Hepatocyte (in vitro differentiated cells): Measurements from ENCODE around the gene KDM4C.

Experiments
- CTCF ChIP-seq: fragments of 200-600 bp; sonication (generic); IDR thresholded peaks from 2 replicates; pipeline ENCODE4 v1.5.1; 2016; ENCODE audit warnings: antibody characterized with exemption, mild to moderate bottlenecking; ENCODE audit not compliant: poor library complexity
- EZH2 ChIP-seq: fragments of 200-600 bp; sonication (generic); IDR thresholded peaks from 2 replicates; pipeline ENCODE4 v1.6.1; 2016; ENCODE audit warnings: antibody characterized with exemption, mild to moderate bottlenecking, borderline replicate concordance
- EZH2phosphoT487 ChIP-seq: fragments of 200-600 bp; sonication (generic); IDR thresholded peaks from one replicate; pipeline ENCODE4 v1.6.1; 2018; ENCODE audit warnings: antibody characterized with exemption, mild to moderate bottlenecking, low read depth, moderate library complexity; ENCODE audit not compliant: unreplicated experiment, severe bottlenecking

GRCh38 chr9:6758248-6758497 is 400 bp downstream of the KDM4C start:
- TF ChIP-seq EZH2phosphoT487 (no peak), CTCF (no peak), EZH2 (no peak)
